ENCODE results near the gene CAPN3. TPM values are rescaled to one million over a fixed set of nuclear protein-coding genes. Genes with fewer than 3 reads are reported as not detected.

Gene CAPN3
- total RNA-seq, 1 donor from 2014 or later: 7.1 TPM

DNA sequence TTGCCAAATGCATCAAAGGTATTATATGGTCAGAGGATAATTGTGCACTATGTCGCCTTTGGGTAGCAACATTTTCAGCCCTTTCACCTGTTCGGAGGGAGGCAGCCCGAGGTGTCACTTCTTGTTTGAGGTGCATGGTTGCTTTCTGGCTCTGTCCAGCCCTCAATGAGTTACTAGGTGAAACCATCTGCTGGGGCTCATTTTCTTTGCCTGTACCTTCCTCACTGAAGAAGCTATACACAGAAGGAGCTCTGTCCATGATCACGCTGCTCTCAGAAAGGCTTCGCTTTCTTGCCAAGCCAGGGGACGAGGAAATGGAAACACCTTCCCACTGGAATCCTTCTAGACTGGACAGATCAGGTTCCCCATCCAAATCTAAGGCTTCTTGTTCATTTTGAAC is 89.0 kb downstream of the CAPN3 start:
- no peaks in the 10 kb centered on the region for H3K9me3 ChIP-seq
- TF ChIP-seq, protein P1, sequence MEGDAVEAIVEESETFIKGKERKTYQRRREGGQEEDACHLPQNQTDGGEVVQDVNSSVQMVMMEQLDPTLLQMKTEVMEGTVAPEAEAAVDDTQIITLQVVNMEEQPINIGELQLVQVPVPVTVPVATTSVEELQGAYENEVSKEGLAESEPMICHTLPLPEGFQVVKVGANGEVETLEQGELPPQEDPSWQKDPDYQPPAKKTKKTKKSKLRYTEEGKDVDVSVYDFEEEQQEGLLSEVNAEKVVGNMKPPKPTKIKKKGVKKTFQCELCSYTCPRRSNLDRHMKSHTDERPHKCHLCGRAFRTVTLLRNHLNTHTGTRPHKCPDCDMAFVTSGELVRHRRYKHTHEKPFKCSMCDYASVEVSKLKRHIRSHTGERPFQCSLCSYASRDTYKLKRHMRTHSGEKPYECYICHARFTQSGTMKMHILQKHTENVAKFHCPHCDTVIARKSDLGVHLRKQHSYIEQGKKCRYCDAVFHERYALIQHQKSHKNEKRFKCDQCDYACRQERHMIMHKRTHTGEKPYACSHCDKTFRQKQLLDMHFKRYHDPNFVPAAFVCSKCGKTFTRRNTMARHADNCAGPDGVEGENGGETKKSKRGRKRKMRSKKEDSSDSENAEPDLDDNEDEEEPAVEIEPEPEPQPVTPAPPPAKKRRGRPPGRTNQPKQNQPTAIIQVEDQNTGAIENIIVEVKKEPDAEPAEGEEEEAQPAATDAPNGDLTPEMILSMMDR (IDR thresholded peaks at IDR 0.05): no peak
- intact Hi-C loops (cut with DNase I): no loop called here
- no peaks in the 10 kb centered on the region for H3K27me3 ChIP-seq
- H3K4me3 ChIP-seq: no peak overlapping the region
- peaks cover 62 to 67% of the 10 kb centered on the region in 2 donors for H3K36me3 ChIP-seq
- peaks cover 0 to 3% of the 10 kb centered on the region in 2 donors for H3K4me1 ChIP-seq
- no peak for DNase-seq (ENCODE audit: low spot score in 2 of 2)
- H3K27ac ChIP-seq: no peak overlapping the region

DNA sequence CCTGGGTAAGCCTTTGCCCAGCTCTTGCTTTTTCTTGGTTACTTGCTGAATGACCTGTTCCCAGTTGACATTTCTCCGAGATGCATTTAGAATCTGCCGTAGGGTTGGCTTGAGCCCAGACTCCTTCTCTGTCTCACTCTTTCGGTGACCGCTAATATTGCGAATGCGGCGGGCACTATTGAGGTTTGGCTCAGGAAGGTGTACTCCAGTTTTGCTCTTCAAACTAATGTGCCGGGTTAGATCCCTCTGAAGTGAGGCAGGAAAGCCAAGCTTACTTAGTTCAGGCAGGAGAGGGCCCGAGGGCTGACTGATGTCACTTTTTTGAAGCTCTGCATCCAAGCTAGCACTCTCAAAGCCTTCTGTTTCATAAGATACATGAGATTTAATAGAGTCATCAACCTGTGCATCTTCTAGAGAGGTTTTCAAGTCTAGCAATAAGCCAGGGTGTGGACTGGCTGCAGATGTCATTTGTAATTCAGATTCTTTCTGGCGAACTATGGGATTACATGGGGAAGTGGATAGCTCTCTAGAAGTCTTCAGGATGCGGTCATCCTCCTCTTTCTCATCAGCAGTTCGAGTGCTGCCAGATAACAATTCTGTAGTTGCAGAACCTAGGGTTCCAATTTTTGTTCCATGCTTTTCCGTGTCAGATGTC is 90.6 kb downstream of the CAPN3 start:
- DNase-seq (ENCODE audit: low spot score in 2 of 2): no peak
- Histone ChIP-seq H3K27ac (no peak overlapping the region), H3K27me3 (no peaks in the 10 kb centered on the region), H3K4me1 (peaks cover 0 to 3% of the 10 kb centered on the region in 2 donors), H3K9me3 (no peaks in the 10 kb centered on the region), H3K4me3 (no peak overlapping the region), H3K36me3 (peaks cover 46 to 54% of the 10 kb centered on the region in 2 donors)
- TF ChIP-seq, protein P1 (IDR thresholded peaks at IDR 0.05): no peak
- intact Hi-C loops (cut with DNase I): no loop called here

DNA sequence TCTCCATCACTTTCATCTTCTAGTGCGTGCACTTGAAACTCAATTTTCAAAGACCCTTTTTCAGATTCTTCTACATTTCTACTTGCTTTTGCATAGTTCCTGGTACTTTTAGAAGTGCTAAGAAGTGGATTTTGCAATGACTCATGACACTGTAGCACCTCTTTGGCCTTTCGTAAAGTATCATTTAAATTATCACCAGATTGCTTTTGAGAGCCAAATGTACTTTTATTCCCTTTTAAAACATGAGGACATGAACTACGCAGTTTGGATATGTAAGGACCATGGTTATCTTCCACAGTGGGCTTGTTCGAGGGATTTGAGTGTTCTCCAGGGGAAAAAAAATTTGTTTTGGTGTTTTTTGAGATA is 91.1 kb downstream of the CAPN3 start:
- Histone ChIP-seq H3K9me3 (no peaks in the 10 kb centered on the region), H3K4me1 (peaks cover 0 to 6% of the 10 kb centered on the region in 2 donors), H3K36me3 (peaks cover 41 to 53% of the 10 kb centered on the region in 2 donors), H3K4me3 (no peak overlapping the region), H3K27me3 (no peaks in the 10 kb centered on the region), H3K27ac (no peak overlapping the region)
- TF ChIP-seq, protein P1 (IDR thresholded peaks at IDR 0.05): no peak
- intact Hi-C loops (cut with DNase I): no loop called here
- no peak for DNase-seq (ENCODE audit: low spot score in 2 of 2)

DNA sequence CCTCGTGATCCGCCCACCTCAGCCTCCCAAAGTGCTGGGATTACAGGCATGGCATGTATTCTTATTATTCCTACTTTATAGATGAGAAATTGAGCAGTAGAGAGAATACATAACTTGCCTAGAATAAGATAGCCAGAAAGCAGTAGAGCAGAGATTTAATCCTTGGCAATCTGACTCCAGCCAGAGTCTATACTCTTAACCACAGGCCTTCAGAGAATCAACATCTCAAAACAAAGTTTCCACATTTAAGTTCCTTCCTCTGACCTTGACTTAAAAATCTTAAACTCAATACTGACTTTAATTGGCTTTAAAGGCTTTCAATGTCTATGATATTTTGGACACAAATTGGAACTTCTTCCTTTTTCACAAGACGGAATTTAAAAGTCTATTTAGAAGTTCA is 94.5 kb downstream of the CAPN3 start:
- no peak overlapping the region for H3K27ac ChIP-seq
- no peak overlapping the region for H3K4me3 ChIP-seq
- no peaks in the 10 kb centered on the region for H3K27me3 ChIP-seq
- peaks cover 17 to 21% of the 10 kb centered on the region in 2 donors for H3K36me3 ChIP-seq
- no peaks in the 10 kb centered on the region for H3K9me3 ChIP-seq
- peaks cover 4 to 19% of the 10 kb centered on the region in 2 donors for H3K4me1 ChIP-seq
- DNase-seq (ENCODE audit: low spot score in 2 of 2): no peak
- TF ChIP-seq, protein P1 (IDR thresholded peaks at IDR 0.05): no peak
- intact Hi-C loops (cut with DNase I): no loop called here

DNA sequence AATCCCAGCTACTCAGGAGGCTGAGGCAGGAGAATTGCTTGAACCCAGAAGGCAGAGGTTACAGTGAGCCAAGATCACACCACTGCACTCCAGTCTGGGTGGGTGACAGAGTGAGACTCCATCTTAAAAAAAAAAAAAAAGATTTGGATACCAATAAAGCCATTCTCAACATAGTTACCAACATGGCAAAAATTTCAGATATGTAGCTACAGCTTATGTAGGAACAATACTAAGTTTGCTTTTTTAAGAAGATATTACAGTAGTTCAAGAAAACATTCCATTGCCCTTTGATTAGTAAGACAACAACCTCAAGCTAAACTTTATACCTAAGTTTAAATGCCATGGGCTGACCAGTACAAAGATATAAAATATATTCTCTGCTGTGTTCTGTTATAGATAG is 97.2 kb downstream of the CAPN3 start:
- peaks cover 3 to 5% of the 10 kb centered on the region in 2 donors for H3K36me3 ChIP-seq
- TF ChIP-seq, protein P1 (IDR thresholded peaks at IDR 0.05): no peak
- peaks cover 4 to 20% of the 10 kb centered on the region in 2 donors for H3K4me1 ChIP-seq
- peak overlapping the region; percentile 84 to 90 for H3K27ac ChIP-seq
- H3K4me3 ChIP-seq: peak overlapping the region; percentile 38 to 50
- intact Hi-C loops (cut with DNase I): loop anchor here (2.0 kb wide), 1 partner anchor 28 kb away; no protein-coding TSS in a partner anchor
- DNase-seq (ENCODE audit: low spot score in 2 of 2): no peak
- H3K27me3 ChIP-seq: no peaks in the 10 kb centered on the region
- H3K9me3 ChIP-seq: no peaks in the 10 kb centered on the region
